A172 (cell line): ENCODE results near the gene SIRT1. TPM values are rescaled to one million over a fixed set of nuclear protein-coding genes. Genes with fewer than 3 reads are reported as not detected.
"Not testable (repeated sequence)": the region's sequence is repeated elsewhere in the genome, so short reads cannot be mapped to it uniquely, and the experiment has no call there.

ENCODE experiments used
- DNase-seq: peaks from one replicate; pipeline ENCODE4 v3.0.0-alpha.2; 2015; ENCODE audit warnings: low spot score
- total RNA-seq: library from RNA; depleted of rRNA; stranded (reverse); fragments of >200 nt; shearing (Covaris generic); gene quantifications from 2 replicates; pipeline ENCODE4 v1.2.3, GENCODE V29; 2014

The SIRT1 gene
- total RNA-seq, 1 experiment from 2014 or later: 49.9 TPM

DNA sequence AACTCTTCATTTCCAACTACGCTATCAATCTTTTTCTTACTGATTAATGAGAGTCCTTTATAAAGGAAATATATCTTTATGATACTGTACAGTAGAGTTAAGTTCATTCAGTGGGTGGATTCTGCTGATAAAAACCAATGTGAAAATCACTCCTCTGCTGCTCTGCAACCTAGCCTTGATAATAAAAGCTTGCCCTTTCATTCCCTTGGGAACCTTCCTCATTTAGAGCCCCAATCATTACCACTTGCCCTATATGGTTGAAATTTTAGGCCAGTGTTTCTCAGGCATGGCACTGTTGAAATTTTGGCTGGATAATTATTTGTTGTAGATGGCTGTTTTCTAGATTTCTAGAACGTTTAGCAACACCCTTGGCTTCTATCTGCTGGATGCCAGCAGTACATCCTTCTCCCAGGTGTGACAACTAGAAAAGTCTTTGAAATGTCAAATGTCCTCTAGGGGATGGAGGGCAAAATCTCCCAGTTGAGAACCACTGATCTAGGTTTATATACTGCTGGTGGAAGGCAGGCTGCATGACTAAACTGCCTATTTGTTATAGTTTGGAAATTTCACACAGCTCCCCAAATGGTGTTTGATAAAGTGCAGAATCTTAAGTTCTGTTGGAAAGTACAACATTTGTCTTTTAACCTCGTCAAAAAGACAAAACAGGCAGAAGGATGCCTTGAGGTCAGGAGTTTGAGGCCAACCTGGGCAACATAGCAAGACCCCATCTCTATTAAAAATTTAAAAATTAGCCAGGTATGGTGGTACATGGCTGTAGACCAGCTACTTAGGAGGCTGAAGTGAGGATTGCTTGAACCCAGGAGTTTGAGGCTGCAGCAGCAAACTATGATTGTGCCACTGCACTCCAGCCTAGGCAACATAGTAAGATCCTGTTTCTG, 8.9 kb upstream of the SIRT1 start:
- no peak for DNase-seq

DNA sequence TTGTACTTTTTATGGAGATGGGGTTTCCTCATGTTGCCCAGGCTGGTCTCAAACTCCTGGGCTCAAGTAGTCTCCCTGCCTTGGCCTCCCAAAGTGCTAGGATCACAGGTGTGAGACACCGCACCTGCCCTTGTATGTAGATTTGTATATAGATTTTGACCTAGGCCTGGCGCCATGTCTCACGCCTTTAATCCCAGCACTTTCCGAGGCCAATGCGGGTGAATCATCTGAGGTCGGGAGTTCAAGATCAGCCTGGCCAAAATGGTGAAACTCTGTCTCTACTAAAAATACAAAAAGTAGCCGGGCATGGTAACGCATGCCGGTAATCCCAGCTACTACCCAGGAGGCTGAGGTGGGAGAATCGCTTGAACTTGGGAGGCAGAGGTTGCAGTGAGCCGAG, 7.0 kb upstream of the SIRT1 start:
- not testable (repeated sequence) for DNase-seq

DNA sequence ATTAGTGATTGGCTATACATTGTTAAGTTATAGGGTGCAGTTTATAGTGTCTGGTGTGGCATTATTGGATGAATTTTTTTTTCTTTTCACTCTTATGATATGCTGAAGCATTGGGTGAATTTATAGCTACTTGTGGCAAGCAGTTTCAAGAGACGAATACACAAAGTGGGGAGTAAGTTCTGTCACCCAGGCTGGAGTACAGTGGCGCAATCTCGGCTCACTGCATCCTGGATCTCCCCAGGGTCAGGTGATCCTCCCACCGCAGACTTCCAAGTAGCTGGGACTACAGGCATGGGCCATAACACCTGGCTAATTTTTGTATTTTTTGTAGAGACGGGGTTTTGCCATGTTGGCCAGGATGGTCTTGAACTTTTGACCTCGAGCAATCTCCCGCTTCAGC, 6.3 kb upstream of the SIRT1 start:
- no peak for DNase-seq

DNA sequence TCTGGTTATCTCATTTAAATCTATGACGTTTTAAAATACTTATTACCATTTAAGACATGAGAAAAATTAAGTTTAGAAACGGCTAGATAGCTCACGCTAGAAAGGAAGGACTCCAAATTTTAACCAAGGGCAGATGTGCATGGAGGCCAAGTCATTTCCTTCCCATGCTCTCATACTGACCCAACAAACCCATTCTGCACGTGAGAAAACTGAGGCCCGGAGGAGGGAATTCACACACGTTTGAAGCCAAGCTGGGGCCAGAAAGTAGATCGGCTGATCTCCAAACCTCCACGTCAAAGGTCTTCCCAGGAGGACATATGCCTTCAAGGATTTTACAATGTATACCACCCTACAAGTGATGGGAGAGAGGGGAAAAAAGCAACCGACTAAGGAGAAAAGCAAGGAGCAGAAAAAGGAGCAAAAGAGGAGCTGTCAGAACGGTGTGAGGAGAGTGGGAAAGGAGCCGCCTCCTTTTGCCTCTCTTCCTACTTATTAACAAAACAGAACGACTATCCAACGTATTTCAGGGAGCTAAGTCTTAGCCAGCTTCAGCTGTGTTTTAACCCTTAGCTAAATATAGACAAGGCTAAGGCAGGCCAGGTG, 645 bp upstream of the SIRT1 start:
- DNase-seq: no peak

DNA sequence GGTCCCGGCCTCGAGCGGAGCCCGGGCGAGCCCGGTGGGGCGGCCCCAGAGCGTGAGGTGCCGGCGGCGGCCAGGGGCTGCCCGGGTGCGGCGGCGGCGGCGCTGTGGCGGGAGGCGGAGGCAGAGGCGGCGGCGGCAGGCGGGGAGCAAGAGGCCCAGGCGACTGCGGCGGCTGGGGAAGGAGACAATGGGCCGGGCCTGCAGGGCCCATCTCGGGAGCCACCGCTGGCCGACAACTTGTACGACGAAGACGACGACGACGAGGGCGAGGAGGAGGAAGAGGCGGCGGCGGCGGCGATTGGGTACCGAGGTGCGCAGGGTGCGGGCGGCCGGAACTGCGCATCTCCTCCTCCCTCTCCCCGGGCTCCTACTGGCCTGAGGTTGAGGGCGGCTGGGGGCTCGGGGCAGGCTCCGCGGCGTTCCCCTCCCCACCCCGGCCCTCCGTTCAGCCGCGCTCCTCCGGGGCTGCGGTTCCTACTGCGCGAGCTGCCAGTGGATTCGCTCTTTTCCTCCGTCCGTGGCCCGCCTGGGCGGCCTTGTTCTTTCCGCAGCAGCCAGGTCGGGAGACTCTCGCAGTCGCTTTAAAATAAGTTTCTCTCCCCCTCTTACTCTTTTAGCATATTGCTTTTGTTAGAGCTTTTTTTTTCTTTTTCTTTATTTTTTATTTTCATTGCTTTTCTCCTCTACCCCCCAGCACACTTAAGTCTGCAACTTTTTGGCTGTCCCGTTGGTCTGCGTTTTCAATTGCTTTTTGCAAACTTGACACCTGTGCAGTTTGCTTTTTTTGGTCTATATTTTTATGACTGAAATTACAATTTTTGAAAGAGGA, 600 bp downstream of the SIRT1 start:
- peak; percentile 68 for DNase-seq

DNA sequence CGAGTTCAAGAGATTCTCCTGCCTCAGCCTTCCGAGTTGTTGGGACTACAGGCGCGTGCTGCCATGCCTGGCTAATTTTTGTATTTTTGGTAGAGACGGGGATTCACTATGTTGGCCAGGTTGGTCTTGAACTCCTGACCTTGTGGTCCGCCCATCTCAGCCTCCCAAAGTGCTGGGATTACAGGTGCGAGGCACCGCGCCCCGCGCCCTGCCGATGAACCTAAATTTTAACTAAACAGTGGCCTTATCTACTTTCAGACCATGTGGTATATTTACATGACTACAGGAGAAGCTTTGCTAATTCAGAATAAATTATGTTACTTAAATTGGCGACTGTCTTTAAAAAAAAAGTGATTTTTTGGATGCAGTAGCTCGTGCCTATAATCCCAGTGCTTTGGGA, 9.2 kb downstream of the SIRT1 start:
- no peak for DNase-seq

DNA sequence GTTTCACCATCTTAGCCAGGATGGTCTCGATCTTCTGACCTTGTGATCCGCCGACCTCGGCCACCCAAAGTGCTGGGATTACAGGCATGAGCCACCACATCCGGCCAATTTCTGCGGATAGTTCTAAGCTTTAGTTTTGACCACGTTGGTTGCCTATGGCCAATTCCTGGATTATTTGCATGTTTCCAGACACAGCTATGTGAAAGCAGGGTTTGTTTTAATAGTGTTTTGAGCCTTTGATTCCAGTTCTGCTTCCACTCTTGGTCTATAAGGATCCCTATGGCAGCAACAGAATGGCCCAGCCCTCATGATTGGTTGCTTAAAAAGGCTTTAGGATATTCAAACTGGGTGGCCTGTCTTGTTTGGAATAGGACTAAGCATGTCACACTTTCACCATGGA, 19.1 kb downstream of the SIRT1 start:
- DNase-seq: no peak

DNA sequence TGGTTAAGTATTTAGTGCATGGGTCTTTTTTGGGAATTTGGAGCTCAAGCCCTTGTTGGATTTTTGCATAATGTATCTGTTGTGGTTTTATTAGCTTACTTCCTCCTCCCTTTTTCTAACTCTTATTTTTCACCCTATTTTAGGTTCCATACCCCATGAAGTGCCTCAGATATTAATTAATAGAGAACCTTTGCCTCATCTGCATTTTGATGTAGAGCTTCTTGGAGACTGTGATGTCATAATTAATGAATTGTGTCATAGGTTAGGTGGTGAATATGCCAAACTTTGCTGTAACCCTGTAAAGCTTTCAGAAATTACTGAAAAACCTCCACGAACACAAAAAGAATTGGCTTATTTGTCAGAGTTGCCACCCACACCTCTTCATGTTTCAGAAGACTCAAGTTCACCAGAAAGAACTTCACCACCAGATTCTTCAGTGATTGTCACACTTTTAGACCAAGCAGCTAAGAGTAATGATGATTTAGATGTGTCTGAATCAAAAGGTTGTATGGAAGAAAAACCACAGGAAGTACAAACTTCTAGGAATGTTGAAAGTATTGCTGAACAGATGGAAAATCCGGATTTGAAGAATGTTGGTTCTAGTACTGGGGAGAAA, 28.0 kb downstream of the SIRT1 start:
- no peak for DNase-seq

DNA sequence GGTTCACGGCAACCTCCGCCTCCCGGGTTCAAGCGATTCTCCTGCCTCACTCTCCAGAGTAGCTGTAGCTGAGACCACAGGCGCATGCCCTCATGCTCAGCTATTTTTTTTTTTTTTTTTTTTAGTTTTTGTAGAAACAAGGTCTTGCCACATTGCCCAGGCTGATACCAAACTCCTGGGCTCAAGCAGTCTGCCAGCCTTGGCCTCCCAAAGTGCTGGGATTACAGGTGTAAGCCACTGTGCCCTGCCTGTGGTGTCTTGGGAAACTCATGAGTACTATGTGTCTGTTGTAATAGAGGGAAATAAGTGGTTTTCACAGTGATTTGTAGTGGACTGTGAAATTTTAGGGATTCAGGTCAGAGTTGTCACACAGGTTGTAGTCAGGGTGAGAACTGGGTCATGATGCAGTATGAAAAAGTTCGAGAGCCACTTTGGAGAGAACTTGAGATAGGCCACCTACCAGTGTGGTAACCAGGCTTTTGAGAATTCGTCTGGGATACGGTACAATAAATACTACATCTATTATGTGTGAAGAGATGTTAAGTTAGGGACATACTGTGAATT, 30.4 kb downstream of the SIRT1 start:
- DNase-seq: no peak

DNA sequence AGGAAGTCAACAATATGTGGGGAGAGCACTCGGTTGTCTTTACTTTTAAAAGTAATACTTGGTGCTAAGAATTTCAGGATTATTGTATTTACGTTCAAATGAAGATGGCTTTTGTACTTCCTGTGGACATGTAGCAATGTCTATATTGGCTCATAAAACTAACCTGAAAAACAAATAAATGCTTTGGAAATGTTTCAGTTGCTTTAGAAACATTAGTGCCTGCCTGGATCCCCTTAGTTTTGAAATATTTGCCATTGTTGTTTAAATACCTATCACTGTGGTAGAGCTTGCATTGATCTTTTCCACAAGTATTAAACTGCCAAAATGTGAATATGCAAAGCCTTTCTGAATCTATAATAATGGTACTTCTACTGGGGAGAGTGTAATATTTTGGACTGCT, 32.7 kb downstream of the SIRT1 start:
- no peak for DNase-seq

DNA sequence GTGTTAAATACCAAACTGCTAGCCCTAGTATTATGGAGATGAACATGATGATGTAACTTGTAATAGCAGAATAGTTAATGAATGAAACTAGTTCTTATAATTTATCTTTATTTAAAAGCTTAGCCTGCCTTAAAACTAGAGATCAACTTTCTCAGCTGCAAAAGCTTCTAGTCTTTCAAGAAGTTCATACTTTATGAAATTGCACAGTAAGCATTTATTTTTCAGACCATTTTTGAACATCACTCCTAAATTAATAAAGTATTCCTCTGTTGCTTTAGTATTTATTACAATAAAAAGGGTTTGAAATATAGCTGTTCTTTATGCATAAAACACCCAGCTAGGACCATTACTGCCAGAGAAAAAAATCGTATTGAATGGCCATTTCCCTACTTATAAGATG, 33.2 kb downstream of the SIRT1 start:
- no peak for DNase-seq

DNA sequence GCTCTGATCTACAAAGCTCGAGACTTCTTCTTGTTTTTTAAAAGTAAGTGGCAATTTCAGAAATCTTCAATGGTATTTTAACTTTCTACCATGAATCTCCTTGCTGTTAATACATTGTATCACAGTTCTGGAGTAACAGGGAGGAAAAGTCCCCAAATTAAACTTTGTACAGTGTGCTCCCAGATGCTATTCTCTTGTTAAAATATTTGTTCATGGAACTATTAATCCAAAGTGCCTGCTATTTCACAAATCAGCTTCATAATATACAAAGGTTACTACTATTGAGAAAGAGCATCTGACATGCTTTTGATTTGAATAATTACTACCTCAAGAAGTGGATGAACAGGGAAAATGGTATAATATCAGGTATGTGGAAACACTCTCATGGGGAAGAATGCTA, 36.6 kb downstream of the SIRT1 start:
- no peak for DNase-seq

DNA sequence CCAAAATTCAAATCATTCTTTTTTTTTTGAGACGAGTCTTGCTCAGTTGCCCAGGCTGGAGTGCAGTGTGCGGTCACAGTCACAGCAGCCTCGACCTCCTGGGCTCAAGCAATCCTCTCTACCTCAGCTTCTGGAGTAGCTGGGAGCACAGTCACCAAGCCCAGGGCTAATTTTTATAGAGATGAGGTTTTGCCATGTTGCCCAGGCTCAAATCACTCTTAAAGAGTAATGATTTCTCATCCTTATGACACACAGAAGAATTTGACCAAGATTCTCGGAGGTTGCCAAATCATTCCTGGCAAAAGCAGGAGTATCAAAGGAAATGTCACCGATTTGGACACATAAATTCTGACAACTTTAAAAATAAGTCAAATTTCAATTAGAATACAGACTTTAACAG, 39.1 kb downstream of the SIRT1 start:
- DNase-seq: no peak

DNA sequence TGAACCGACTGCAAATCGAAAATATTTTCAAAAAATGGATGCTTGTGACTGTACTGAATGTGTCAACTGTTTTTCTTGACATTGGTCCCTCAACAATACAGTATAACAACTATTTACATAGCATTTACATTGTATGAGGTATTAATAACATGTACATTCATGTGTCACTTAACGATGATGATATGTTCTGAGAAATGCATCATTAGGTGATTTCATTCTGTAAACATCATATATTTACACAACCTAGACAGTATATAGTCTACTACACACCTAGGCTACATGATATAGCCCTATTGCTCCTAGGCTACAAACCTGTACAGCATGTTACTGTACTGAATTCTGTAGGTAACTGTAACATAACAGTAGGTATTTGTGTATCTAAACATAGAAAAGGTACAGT, 39.7 kb downstream of the SIRT1 start:
- no peak for DNase-seq

DNA sequence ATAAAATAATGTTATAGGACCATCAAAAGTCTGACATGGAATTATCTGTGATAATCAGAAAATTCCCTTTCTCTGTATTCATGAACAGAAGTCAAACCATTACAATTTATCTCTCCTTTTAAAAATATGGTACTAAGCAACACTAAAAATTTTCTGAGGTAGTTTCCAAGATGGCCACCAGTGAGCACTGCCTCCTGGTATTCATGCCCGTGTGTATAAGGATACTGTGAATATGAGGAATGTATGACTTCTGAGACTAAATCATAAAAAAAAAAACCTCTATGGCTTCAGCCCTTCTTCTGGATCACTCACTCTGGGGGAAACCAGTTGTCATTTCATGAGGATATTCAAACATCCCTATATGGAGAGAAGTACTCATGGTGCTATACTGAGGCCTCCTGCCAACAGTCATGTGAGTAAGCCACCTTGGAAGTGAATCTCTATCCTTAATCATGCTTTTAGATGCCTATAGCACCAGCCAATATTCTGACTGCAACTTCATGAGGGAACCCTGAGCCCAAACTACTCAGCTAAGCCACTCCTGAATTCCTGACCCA, 41.1 kb downstream of the SIRT1 start:
- no peak for DNase-seq

DNA sequence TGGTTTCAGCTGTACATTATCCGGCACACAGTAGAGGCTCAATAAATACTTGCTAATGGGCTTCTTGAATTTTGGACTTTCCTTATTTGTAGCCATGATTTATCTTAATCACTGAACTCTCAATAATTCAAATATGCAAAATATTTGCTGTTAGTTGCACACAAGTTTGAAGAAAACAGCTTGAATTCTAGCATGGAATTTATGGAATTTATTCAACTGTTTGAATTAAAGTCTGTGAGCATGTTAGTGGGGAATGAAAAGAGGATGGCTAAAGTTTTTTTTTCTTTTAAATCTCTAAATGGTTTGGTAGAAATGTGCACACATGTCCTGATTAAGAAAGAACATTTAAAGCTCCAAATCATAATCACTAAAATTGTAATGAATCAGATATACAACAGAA, 42.5 kb downstream of the SIRT1 start:
- no peak for DNase-seq

DNA sequence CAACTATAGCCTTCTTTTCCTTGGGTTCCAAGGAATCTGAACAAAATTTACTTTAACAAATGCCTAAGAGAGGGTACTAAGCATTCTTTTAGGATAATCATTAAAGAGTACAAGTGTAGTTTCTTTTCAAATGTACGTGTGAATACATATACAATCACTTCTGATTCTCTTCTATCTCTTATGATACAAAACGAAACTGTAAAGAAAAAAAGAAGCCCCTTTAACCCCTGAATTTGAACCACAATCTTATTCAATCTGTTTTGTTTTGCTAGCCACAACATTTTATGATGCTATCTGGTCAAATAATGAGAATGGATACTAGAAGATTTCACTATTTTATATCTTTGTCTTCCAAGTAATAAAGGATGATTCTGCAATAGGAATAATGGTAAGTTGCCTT, 48.7 kb downstream of the SIRT1 start:
- DNase-seq: no peak

DNA sequence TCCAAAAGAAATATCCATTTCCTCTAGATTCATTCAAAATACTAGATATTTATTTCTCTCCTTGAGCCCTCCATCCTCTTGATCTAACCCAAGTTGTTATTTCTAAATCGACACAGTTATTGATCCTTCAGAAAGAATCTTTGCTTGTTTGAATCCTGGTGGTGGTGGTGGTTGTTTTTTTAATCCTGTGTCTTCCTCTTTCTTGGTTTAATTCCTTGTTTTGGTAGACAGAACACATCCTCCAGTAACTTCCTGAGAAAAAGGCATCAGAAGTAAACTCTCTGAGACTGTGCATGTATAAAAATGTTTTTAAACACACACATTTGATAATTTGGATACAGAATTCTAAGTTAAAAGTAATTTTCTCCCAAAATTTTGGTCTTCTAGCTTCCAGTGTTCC, 49.9 kb downstream of the SIRT1 start:
- no peak for DNase-seq

DNA sequence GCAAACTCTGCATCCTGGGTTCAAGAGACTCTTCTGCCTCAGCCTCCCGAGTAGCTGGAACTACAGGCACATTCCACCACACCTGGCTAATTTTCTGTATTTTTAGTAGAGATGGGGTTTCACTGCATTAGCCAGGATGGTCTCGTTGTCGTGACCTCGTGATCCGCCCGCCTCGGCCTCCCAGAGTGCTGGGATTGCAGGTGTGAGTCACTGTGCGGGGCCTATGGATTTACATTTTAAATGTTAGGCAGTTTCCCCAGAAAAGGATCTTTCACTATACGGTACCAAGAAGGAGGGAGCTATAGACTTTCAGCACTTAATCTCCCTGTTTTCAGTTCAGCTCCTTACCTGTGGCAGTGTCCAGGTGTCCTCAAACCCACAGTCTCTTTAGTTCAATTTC, 50.8 kb downstream of the SIRT1 start:
- no peak for DNase-seq

DNA sequence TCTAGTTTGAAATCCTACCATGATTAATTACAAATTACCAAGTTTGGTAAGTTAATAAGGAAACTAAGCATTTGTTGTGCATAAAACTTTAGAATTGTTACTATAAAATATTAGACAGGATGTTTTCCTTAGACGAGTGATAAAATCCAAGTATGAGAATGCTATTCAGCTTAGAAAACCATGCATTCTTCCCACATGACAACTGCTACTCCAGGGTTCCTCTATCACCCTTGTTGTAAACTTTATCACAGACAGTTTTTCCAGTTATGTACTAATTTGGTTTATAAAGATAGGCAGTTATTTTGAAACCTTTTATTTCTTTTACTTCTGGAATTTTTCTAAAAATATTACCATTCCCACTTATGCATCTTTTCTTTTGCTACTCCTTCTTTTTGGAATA, 52.0 kb downstream of the SIRT1 start:
- no peak for DNase-seq

DNA sequence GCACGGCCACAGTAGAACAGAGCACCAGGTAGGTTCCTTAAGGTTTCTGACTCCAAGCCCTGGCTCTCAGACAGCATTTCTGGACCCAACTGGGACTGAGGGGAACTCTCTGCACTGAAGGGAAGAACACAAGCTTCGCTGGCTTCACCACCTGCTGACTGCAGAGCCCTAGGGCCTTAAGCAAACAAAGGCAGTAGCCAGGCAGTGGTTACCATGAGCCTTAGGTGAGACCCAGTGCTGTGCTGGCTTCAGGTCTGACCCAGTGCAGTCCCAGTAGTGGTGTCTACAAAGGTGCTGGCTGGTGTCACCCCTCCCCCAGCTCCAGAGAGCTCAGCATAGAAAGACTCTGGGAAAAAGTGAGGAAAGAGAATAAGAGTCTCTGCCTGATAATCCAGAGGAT, 59.5 kb downstream of the SIRT1 start:
- no peak for DNase-seq

DNA sequence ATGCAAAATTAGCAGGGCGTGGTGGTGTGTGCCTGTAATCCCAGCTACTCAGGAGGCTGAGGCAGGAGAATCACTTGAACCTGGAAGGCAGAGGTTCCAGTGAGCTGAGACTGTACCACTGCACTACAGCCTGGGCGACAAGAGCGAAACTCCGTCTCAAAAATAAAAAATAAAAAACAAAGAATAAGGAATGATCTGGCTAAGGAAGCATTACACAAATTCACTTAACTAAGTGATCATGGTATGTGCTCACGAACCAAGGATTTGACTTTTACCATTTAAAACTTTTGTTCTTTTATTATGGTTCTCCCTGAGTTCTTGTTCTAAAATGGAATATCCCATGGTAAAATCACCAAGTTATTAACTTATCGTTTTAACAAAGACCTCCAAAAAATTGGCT, 71.2 kb downstream of the SIRT1 start:
- no peak for DNase-seq
